Frontal cortex (tissue), 4 donors: ENCODE results near the gene DBET. TPM values are rescaled to one million over a fixed set of nuclear protein-coding genes. Genes with fewer than 3 reads are reported as not detected.
A peak's percentile ranks its signal among the peaks of the same experiment; 100 is the strongest.
"Not testable (repeated sequence)": the region's sequence is repeated elsewhere in the genome, so short reads cannot be mapped to it uniquely, and the experiment has no call there.

Source experiments
- DNase-seq, 2 donors: peaks; one replicate each; pipeline ENCODE4 v3.0.0; 2012; ENCODE audit warnings: low spot score in 2 of 2
- FAIRE-seq: peaks from 2 replicates; lab custom pipeline; 2012; peaks lifted over from hg19 to GRCh38; lab: Jason Lieb, UNC
- total RNA-seq: library from RNA; depleted of rRNA; stranded (reverse); fragments of >200 nt; gene quantifications from one replicate; pipeline ENCODE4 v1.2.3, GENCODE V29; 2014
- donor health status: control.
- donor health status: control.
- donor health status: control.

Gene DBET
- total RNA-seq, 1 donor from 2014 or later: not detected

GRCh38 chr4:190040873-190041272 is 23.4 kb upstream of the DBET start:
- not testable (repeated sequence) for FAIRE-seq, DNase-seq

DNA sequence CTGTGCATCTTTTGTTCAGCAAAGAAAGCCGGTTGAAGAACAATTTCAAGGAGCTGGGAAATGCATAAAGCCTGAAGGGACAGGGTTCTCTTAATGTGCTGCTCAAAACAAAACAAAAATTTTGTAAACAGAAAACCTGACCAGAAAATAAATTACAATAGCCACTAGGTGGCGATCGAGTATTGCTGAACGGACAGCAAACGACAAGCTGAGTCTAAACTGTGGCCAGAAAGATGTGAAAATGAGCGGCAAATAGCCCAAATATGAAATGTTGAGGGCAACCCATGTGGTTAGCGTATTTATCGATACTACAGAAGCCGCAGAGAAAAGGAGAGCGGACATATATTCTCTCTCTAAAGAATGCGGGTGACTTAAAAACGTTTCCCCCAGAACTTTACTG is 16.7 kb upstream of the DBET start:
- FAIRE-seq, DNase-seq: not testable (repeated sequence)

- peak; percentile 21 for FAIRE-seq
- DNase-seq: not testable (repeated sequence)
These were observed 14.7 kb upstream of the DBET start for GRCh38 chr4:190049378-190050239.

GRCh38 chr4:190058997-190059396 is 5.3 kb upstream of the DBET start:
- not testable (repeated sequence) for DNase-seq, FAIRE-seq

DNA sequence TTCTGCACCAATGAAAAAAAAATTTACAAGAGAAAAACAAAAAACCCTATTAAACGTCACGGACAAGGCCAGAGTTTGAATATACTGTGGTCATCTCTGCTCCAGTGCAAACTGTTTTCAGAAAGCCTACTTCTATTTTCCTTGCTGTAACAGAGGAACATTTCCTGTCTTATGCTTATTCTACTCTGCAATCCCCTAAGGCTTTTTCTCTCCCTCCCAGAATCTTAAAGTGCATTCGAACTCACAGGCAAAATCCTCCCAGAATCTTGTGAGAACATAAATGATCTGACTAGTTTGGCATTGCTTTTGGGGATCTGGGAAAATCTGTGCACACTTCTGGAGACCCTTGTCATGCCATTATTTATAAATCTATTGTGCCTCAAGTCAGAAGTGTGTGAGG is 503 bp downstream of the DBET start:
- not testable (repeated sequence) for DNase-seq, FAIRE-seq

DNA sequence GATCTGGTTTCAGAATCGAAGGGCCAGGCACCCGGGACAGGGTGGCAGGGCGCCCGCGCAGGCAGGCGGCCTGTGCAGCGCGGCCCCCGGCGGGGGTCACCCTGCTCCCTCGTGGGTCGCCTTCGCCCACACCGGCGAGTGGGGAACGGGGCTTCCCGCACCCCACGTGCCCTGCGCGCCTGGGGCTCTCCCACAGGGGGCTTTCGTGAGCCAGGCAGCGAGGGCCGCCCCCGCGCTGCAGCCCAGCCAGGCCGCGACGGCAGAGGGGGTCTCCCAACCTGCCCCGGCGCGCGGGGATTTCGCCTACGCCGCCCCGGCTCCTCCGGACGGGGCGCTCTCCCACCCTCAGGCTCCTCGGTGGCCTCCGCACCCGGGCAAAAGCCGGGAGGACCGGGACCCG is 4.0 kb downstream of the DBET start:
- FAIRE-seq, DNase-seq: not testable (repeated sequence)

- not testable (repeated sequence) for DNase-seq, FAIRE-seq
These were observed 28.8 kb downstream of the DBET start for GRCh38 chr4:190093052-190093451.

GRCh38 chr4:190094031-190094430 is 29.7 kb downstream of the DBET start:
- DNase-seq, FAIRE-seq: not testable (repeated sequence)

GRCh38 chr4:190095335-190095734 is 31.0 kb downstream of the DBET start:
- not testable (repeated sequence) for FAIRE-seq, DNase-seq

DNA sequence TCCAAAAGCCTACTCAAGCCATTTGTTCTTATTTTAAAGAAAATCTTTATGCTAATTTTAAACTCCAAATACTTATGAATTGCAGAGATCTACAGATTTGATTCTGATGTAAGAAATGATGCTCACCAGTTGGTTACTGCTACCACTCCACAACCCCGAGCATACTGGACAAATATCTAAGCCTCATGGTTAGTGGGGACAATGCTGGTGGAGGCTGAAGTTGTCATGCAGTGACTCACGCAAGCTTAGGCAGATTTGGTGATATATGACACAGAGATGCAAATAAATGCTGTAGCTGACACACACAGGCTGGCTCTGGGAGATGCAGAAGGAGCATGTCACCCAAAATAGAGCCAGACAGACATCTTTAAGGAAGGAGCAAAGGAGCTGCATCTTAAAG is 35.3 kb downstream of the DBET start:
- FAIRE-seq, DNase-seq: not testable (repeated sequence)

DNA sequence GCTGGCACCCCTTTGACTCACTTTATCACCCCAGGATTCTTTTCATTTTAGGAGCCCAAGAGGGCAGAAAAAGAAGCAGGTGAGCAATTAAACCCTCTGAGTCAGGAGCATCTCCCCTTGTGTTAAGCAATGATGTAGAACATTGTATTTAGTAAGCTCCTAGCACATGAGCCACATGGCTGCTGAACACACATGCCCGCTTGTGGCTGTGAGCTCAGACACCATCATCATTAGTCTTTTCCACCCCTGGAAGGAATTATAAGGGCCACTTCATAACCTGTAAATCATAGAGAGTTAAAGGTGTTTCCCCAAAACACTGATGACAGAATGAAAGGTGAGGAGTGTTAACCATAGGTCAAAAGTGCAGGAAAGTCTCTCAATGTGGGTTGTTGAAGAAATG is 37.2 kb downstream of the DBET start:
- DNase-seq, FAIRE-seq: not testable (repeated sequence)

- not testable (repeated sequence) for FAIRE-seq, DNase-seq
These were observed 41.9 kb downstream of the DBET start for GRCh38 chr4:190106191-190106590.

DNA sequence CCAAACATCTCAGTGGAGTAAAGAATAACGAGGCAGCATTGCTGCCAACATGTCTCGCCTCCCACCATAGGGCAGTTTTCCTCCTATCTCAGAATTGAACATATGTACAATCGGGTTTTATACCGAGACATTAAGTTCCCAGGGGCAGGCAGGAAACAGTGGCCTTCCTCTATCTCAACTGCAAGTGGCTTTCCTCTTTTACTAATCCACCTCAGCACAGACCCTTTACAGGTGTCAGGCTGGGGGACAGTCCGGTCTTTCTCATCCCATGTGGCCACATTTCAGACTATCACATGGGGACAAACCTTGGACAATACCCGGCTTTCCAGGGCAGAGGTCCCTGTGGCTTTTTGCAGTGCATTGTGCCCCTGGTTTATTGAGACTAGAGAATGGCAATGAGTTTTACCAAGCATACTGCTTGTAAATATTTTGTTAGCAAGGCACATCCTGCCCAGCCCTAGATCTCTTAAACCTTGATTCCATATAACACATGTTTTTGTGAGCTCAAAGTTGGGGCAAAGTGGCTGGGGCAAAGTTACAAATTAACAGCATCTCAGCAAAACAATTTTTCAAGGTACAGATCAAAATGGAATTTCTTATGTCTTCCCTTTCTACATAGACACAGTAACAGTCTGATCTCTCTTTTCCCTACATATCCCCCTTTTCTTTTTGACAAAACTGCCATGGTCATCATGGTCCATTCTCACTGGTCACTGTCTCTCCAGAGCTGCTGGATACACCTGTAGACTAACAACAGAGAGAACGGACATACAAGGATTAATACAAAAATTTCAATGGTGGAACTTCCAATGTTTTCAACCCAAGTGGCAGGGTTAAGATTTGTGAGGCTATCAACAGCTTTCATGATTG is 42.5 kb downstream of the DBET start:
- not testable (repeated sequence) for FAIRE-seq, DNase-seq

DNA sequence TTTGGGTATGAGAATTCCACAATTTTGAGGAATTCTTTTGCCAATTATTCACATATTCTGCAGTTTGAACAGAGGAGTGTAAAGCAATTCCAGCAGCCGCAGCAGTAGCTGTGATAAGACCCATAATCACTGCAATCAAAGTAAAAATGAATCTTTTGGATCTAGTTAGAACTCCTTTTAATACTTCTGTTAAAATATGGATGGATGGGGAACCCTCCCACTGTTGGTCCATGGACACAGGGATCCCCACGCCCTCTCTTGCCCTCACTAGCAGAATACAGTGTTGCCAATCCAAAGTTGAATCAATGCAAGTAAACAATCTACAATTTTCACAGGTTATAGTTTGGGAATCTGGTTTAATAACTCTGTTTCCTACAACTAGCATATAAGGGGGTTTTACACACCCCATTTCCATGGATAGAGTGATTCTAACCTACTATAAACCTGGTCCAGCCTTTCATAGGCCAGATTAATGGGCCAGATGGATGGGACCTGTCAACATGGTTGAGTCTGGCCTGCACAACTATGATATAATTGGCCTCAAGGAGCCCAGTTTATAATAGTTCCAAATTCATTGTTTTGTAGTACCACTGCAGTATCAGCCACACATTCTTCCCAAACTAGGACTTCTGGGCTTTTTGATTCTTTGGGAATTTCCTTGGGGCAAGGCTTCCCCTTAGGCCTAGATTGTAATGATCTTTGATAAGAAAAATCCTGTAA is 43.6 kb downstream of the DBET start:
- DNase-seq, FAIRE-seq: not testable (repeated sequence)

GRCh38 chr4:190108756-190109155 is 44.5 kb downstream of the DBET start:
- FAIRE-seq, DNase-seq: not testable (repeated sequence)

DNA sequence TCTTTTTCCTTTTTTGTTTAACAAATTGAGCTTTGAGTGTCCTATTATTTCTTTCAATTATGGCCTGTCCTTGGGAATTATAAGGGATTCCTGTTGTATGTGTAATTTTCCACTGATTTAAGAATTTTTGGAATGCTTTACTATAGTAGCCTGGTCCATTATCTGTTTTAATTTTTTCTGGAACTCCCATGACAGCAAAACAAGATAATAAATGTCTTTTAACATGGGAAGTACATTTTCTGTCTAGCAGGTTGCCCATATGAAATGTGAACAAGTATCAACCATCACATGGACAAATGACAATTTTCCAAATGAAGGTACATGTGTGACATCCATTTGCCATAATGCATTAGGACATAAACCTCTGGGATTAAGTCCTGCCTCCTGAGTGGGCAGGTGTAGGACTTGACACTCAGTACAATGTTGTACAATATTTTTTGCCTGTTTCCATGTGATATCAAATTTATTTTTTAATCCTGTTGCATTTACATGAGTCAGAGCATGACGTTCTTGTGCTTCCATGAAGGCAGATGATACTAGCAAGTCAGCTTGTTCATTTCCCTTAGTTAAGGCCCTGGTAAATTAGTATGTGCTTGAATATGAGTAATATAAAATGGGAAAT is 45.2 kb downstream of the DBET start:
- FAIRE-seq, DNase-seq: not testable (repeated sequence)

GRCh38 chr4:190110033-190110432 is 45.7 kb downstream of the DBET start:
- not testable (repeated sequence) for FAIRE-seq, DNase-seq

GRCh38 chr4:190110570-190111295 is 46.4 kb downstream of the DBET start:
- not testable (repeated sequence) for DNase-seq, FAIRE-seq
